HEK293T (cell line): ENCODE data around the gene EFHC2.

Experiments used
- ARNT ChIP-seq: fragments of 450-650 bp; IDR thresholded peaks from 2 replicates; pipeline ENCODE4 v1.6.1; 2017; ENCODE audit warnings: mild to moderate bottlenecking
- FOXM1 ChIP-seq: fragments of 450-650 bp; IDR thresholded peaks from 2 replicates; pipeline ENCODE4 v1.6.1; 2017; ENCODE audit warnings: mild to moderate bottlenecking, borderline replicate concordance
- HDGF ChIP-seq: fragments of 450-650 bp; IDR thresholded peaks from 2 replicates; pipeline ENCODE4 v1.6.1; 2017; ENCODE audit warnings: antibody characterized with exemption, borderline replicate concordance
- PKNOX1 ChIP-seq: fragments of 450-650 bp; IDR thresholded peaks from 2 replicates; pipeline ENCODE4 v1.6.1; 2016
- SP1 ChIP-seq: fragments of 450-650 bp; IDR thresholded peaks from 2 replicates; pipeline ENCODE4 v1.6.1; 2017

GRCh38 chrX:44264936-44265335, 78.5 kb downstream of the EFHC2 start:
- TF ChIP-seq SP1 (no peak), PKNOX1 (no peak), ARNT (no peak), HDGF (no peak), FOXM1 (no peak)
